Mammary epithelial cell (primary cell): ENCODE measurements around the gene WNT7B.

Source experiments
- EZH2 ChIP-seq: IDR thresholded peaks from 2 replicates; pipeline ENCODE4 v1.6.1; 2012; ENCODE audit warnings: low read length, inconsistent platforms, borderline replicate concordance
- TF ChIP-seq, protein P1 (sequence below), 2 donors: IDR thresholded peaks in 1 of 2; conservative IDR thresholded peaks in 1 of 2; 2 replicates each; pipeline ENCODE4 v1.5.1; 2011 to 2012; ENCODE audit warnings: inconsistent platforms in 2 of 2, low read length in 2 of 2, mild to moderate bottlenecking in 2 of 2, control low read depth in 1 of 2, low read depth in 1 of 2; ENCODE audit not compliant: insufficient read depth in 1 of 2; ENCODE audit errors: extremely low read depth in 1 of 2

DNA sequence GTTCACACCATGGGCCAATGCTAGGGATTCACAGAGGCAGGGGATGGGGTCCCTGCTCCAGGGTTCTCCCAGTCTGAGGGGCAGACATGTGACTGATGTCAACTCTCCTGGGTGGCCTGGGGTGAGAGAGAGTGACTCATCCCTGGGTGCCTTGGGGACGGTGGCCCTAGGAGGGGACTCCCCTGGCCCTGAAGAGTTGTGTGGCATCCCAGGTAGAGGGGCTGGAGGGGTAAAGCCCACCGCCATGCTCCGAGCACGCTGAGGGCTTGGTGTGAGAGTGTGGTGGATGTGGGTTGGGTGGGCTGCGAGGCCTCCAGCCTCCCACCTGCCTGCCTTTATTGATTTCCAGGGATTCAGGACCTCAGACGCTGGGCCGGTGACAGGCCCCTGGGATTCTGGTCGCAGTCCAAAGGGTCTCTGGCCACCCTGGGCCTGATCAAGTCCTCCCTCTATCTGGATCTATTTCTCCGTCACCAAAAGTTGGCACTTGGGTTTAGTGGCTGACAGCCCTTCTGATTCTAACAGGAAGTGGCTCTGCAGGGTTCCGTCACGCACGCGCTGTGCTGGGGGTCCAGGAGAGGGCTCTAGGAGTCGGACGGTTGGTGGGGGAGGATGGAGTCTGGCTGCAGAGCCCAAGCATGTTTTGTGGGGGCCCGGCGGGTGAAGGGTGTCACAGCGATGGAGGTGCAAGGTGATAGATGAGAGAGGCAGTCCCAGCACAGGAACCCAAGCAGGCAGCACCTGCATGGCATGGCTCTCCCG, 27.3 kb upstream of the WNT7B start:
- TF ChIP-seq, protein P1, sequence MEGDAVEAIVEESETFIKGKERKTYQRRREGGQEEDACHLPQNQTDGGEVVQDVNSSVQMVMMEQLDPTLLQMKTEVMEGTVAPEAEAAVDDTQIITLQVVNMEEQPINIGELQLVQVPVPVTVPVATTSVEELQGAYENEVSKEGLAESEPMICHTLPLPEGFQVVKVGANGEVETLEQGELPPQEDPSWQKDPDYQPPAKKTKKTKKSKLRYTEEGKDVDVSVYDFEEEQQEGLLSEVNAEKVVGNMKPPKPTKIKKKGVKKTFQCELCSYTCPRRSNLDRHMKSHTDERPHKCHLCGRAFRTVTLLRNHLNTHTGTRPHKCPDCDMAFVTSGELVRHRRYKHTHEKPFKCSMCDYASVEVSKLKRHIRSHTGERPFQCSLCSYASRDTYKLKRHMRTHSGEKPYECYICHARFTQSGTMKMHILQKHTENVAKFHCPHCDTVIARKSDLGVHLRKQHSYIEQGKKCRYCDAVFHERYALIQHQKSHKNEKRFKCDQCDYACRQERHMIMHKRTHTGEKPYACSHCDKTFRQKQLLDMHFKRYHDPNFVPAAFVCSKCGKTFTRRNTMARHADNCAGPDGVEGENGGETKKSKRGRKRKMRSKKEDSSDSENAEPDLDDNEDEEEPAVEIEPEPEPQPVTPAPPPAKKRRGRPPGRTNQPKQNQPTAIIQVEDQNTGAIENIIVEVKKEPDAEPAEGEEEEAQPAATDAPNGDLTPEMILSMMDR (conservative IDR thresholded peaks at IDR 0.05 in 1 of 2, IDR thresholded peaks at IDR 0.05 in 1 of 2; ENCODE audit: extremely low read depth in 1 of 2, insufficient read depth in 1 of 2, low read depth in 1 of 2, low read length in 2 of 2) = no peak
- TF ChIP-seq EZH2 = no peak
